Measurements from ENCODE around the gene KNSTRN. TPM values are rescaled to one million over a fixed set of nuclear protein-coding genes. Genes with fewer than 3 reads are reported as not detected.

The KNSTRN gene
- total RNA-seq, 1 donor from 2014 or later: 74.7 TPM

- DNase-seq (ENCODE audit: low read depth, low spot score): no peak
- H3K27me3 Mint-ChIP-seq (ENCODE audit: low read depth): no peaks in the 10 kb centered on the region
- H3K4me3 Mint-ChIP-seq: no peak overlapping the region
- no peaks in the 10 kb centered on the region for H3K36me3 Mint-ChIP-seq (ENCODE audit: low read depth)
- no peaks in the 10 kb centered on the region for H3K9me3 Mint-ChIP-seq
- no peak overlapping the region for H3K27ac Mint-ChIP-seq (ENCODE audit: unreplicated experiment)
- TF ChIP-seq CTCF (conservative IDR thresholded peaks at IDR 0.05): no peak
- H3K4me1 Mint-ChIP-seq: peaks cover 17% of the 10 kb centered on the region
These were observed 42.9 kb upstream of the KNSTRN start for GRCh38 chr15:40339621-40339945.

- no peak for DNase-seq (ENCODE audit: low read depth, low spot score)
- no peak overlapping the region for H3K27ac Mint-ChIP-seq (ENCODE audit: unreplicated experiment)
- H3K27me3 Mint-ChIP-seq (ENCODE audit: low read depth): no peaks in the 10 kb centered on the region
- H3K36me3 Mint-ChIP-seq (ENCODE audit: low read depth): no peaks in the 10 kb centered on the region
- TF ChIP-seq CTCF (conservative IDR thresholded peaks at IDR 0.05): no peak
- no peaks in the 10 kb centered on the region for H3K9me3 Mint-ChIP-seq
- peaks cover 17% of the 10 kb centered on the region for H3K4me1 Mint-ChIP-seq
- H3K4me3 Mint-ChIP-seq: no peak overlapping the region
These were observed 42.3 kb upstream of the KNSTRN start for GRCh38 chr15:40340038-40340739.

- TF ChIP-seq CTCF (conservative IDR thresholded peaks at IDR 0.05): no peak
- no peaks in the 10 kb centered on the region for H3K27me3 Mint-ChIP-seq (ENCODE audit: low read depth)
- H3K4me3 Mint-ChIP-seq: no peak within 1 kb of the TSS
- H3K9me3 Mint-ChIP-seq: no peaks in the 10 kb centered on the region
- peaks cover 17% of the 10 kb centered on the region for H3K4me1 Mint-ChIP-seq
- H3K27ac Mint-ChIP-seq (ENCODE audit: unreplicated experiment): no peak within 1 kb of the TSS
- H3K36me3 Mint-ChIP-seq (ENCODE audit: low read depth): no peaks in the 10 kb centered on the region
- DNase-seq (ENCODE audit: low read depth, low spot score): no peak
These were observed 41.7 kb upstream of the KNSTRN start, which contains the start of gene CCDC9B for GRCh38 chr15:40340740-40341400. CCDC9B (minus strand) TSS chr15:40340939; CDS start chr15:40340819, 120 bp downstream.

GRCh38 chr15:40342416-40343320 lies 39.9 kb upstream of the KNSTRN start:
- no peak for DNase-seq (ENCODE audit: low read depth, low spot score)
- Mint-ChIP-seq H3K9me3 (no peaks in the 10 kb centered on the region), H3K27ac (ENCODE audit: unreplicated experiment) (no peak overlapping the region), H3K27me3 (ENCODE audit: low read depth) (no peaks in the 10 kb centered on the region), H3K4me1 (peaks cover 17% of the 10 kb centered on the region), H3K4me3 (no peak overlapping the region), H3K36me3 (ENCODE audit: low read depth) (no peaks in the 10 kb centered on the region)
- no peak for TF ChIP-seq CTCF (conservative IDR thresholded peaks at IDR 0.05)

- peaks cover 11% of the 10 kb centered on the region for H3K4me1 Mint-ChIP-seq
- H3K4me3 Mint-ChIP-seq: no peak overlapping the region
- H3K27me3 Mint-ChIP-seq (ENCODE audit: low read depth): no peaks in the 10 kb centered on the region
- no peak for TF ChIP-seq CTCF (conservative IDR thresholded peaks at IDR 0.05)
- H3K27ac Mint-ChIP-seq (ENCODE audit: unreplicated experiment): peak overlapping the region; percentile 82
- DNase-seq (ENCODE audit: low read depth, low spot score): no peak
- no peaks in the 10 kb centered on the region for H3K9me3 Mint-ChIP-seq
- H3K36me3 Mint-ChIP-seq (ENCODE audit: low read depth): no peaks in the 10 kb centered on the region
These were observed 39.0 kb upstream of the KNSTRN start for GRCh38 chr15:40343512-40343911.

Measured in neural crest cell (in vitro differentiated cells).